ENCODE data around the gene ILDR2.

ILDR2 gene

DNA sequence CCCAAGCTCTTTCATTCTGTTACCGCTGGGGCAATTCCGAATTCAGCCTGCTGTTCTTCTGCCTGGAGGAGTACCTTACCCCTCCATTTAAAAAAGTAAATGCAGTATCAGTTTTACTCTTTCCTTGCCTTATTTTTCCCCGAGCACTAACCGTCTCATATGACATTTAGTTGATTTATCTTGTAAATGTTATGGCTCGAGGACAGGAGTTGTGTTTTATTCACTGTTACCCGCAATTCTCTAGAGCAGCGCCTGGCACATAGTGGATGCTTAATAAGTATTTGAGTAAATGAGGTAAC, 98.9 kb downstream of the ILDR2 start:
- DNase-seq (ENCODE audit: insufficient read length, low spot score) (no peak), FAIRE-seq (peak; percentile 83)
- TF ChIP-seq, protein P1, sequence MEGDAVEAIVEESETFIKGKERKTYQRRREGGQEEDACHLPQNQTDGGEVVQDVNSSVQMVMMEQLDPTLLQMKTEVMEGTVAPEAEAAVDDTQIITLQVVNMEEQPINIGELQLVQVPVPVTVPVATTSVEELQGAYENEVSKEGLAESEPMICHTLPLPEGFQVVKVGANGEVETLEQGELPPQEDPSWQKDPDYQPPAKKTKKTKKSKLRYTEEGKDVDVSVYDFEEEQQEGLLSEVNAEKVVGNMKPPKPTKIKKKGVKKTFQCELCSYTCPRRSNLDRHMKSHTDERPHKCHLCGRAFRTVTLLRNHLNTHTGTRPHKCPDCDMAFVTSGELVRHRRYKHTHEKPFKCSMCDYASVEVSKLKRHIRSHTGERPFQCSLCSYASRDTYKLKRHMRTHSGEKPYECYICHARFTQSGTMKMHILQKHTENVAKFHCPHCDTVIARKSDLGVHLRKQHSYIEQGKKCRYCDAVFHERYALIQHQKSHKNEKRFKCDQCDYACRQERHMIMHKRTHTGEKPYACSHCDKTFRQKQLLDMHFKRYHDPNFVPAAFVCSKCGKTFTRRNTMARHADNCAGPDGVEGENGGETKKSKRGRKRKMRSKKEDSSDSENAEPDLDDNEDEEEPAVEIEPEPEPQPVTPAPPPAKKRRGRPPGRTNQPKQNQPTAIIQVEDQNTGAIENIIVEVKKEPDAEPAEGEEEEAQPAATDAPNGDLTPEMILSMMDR (IDR thresholded peaks at IDR 0.05; ENCODE audit: insufficient read depth, missing control alignments), result no peak

GRCh38 chr1:166875734-166876539, 99.4 kb downstream of the ILDR2 start, which contains the start of gene TADA1:
Gene TADA1, minus strand, starts transcription at chr1:166876264. Its CDS starts 31 bp downstream, at chr1:166876233.
- FAIRE-seq, result no peak
- DNase-seq (ENCODE audit: insufficient read length, low spot score), result peak; percentile 78
- TF ChIP-seq, protein P1 (IDR thresholded peaks at IDR 0.05; ENCODE audit: insufficient read depth, missing control alignments), result peak; percentile 32

DNA sequence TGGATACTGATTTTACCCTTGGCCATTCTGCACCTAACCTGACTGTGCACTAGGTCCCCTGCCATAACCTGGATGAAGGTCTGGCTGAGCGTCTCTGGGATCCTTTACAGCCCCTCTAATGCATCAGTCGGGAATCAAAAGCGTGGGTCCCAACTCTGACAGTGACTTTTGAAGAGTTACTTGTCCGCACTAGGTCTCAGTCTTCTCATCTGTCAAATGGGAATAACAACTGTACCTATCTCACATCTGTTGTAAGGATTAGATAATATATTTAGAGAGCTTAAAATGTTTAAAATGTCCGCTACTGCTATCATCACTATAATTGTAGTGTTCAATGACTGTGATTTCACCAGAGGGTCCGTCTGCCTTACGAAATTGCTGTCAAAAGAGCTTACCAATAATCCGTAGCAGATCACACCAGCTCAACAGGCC, 100.0 kb downstream of the ILDR2 start:
- no peak for FAIRE-seq
- TF ChIP-seq, protein P1 (IDR thresholded peaks at IDR 0.05; ENCODE audit: insufficient read depth, missing control alignments), result no peak
- no peak for DNase-seq (ENCODE audit: insufficient read length, low spot score)

DNA sequence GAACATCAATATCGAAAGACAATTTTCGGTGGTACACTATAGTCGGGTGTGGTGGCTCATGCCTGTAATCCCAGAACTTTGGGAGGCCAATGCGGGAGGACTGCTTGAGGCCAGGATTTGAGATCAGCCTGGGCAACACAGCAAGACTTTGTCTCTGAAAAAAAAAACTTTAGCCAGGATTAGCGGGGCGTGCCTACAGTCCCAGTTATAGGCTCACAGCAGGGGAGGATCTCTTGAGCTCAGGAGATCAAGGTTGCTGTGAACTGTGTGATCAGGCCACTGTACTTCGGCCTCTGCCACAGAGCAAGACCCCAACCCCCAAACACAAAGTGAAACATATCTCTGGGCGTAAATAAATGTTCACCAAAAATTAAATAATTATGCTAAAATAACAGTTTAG, 100.9 kb downstream of the ILDR2 start:
- FAIRE-seq, result no peak
- no peak for DNase-seq (ENCODE audit: insufficient read length, low spot score)
- TF ChIP-seq, protein P1 (IDR thresholded peaks at IDR 0.05; ENCODE audit: insufficient read depth, missing control alignments), result no peak

GRCh38 chr1:166870584-166870983, 104.8 kb downstream of the ILDR2 start:
- DNase-seq (ENCODE audit: insufficient read length, low spot score), result no peak
- TF ChIP-seq, protein P1 (IDR thresholded peaks at IDR 0.05; ENCODE audit: insufficient read depth, missing control alignments), result no peak
- FAIRE-seq, result no peak

GRCh38 chr1:166869318-166870099, 105.8 kb downstream of the ILDR2 start:
- FAIRE-seq (no peak), DNase-seq (ENCODE audit: insufficient read length, low spot score) (no peak)
- TF ChIP-seq, protein P1 (IDR thresholded peaks at IDR 0.05; ENCODE audit: insufficient read depth, missing control alignments), result no peak

GRCh38 chr1:166868639-166869038, 106.7 kb downstream of the ILDR2 start:
- FAIRE-seq, result no peak
- TF ChIP-seq, protein P1 (IDR thresholded peaks at IDR 0.05; ENCODE audit: insufficient read depth, missing control alignments), result no peak
- no peak for DNase-seq (ENCODE audit: insufficient read length, low spot score)
